A549 (cell line): ENCODE data around the gene FAAP100. TPM values are rescaled to one million over a fixed set of nuclear protein-coding genes. Genes with fewer than 3 reads are reported as not detected.
A peak's percentile ranks its signal among the peaks of the same experiment; 100 is the strongest.

Source experiments
- ATAC-seq, 2 experiments: fragments of 200-7000 bp in 1 of 2; fragments of >200 bp in 1 of 2; cut with Nextera tagmentation in 1 of 2; cut with Tn5 transposase in 1 of 2; 3 replicates each; pipeline versions ENCODE4 v1.8.0 to v1.9.1; 2018 to 2020; ENCODE audit warnings: mild to moderate bottlenecking in 1 of 2, moderate library complexity in 1 of 2
- CTCF ChIA-PET: fragments of 300-600 bp; sonication (Branson Sonifier 250); formaldehyde crosslinking; extraction: SDS; loops from one replicate; lab custom pipeline; 2021; ENCODE audit warnings: antibody characterized with exemption, inconsistent platforms; lab: Yijun Ruan, JAX
- POLR2A ChIA-PET: fragments of 350-600 bp; formaldehyde crosslinking; extraction: SDS; loops from one replicate; lab custom pipeline; 2021; ENCODE audit warnings: antibody characterized with exemption, inconsistent platforms; lab: Yijun Ruan, JAX
- DNase-seq, 2 experiments: peaks; one replicate each; pipeline versions ENCODE4 v3.0.0 to v3.0.0-alpha.2; 2011 to 2016; ENCODE audit warnings: low read depth in 1 of 2, low spot score in 1 of 2
- FAIRE-seq: peaks from 2 replicates; lab custom pipeline; 2011; peaks lifted over from hg19 to GRCh38; lab: Jason Lieb, UNC
- H3K27ac ChIP-seq, 2 experiments: fragments of >200 bp; sonication (Bioruptor Twin); formaldehyde crosslinking; 3 replicates each; pipeline ENCODE4 v1.5.1; 2016 to 2017
- H3K4me1 ChIP-seq: fragments of >200 bp; sonication (Bioruptor Twin); formaldehyde crosslinking; 3 replicates; pipeline ENCODE4 v1.6.1; 2016
- H3K4me2 ChIP-seq: fragments of >200 bp; sonication (Bioruptor Twin); formaldehyde crosslinking; 3 replicates; pipeline ENCODE4 v1.6.1; 2016
- H3K4me3 ChIP-seq: fragments of >200 bp; sonication (Bioruptor Twin); formaldehyde crosslinking; 3 replicates; pipeline ENCODE4 v1.5.1; 2016
- H3K9me3 ChIP-seq: fragments of >200 bp; sonication (Bioruptor Twin); formaldehyde crosslinking; 3 replicates; pipeline ENCODE4 v1.6.1; 2016
- BHLHE40 ChIP-seq: IDR thresholded peaks from 2 replicates; pipeline ENCODE4 v1.6.1; 2012; ENCODE audit warnings: low read depth, low read length, inconsistent platforms
- CEBPB ChIP-seq, 2 experiments: fragments of >200 bp in 1 of 2; sonication (Bioruptor Twin) in 1 of 2; formaldehyde crosslinking in 1 of 2; IDR thresholded peaks; 2 replicates each; pipeline ENCODE4 v1.6.1; 2012 to 2016
- EP300 ChIP-seq, 2 experiments: fragments of >200 bp; sonication (Bioruptor Twin); formaldehyde crosslinking; IDR thresholded peaks; 2 replicates in 1 of 2; 3 replicates in 1 of 2; pipeline ENCODE4 v1.6.1; 2016 to 2017
- FOSL2 ChIP-seq, 2 experiments: fragments of 450-650 bp in 1 of 2; fragments of >200 bp in 1 of 2; sonication (Bioruptor Twin) in 1 of 2; formaldehyde crosslinking; IDR thresholded peaks; 2 replicates each; pipeline versions ENCODE4 v1.5.0 to v1.6.1; 2016 to 2020; ENCODE audit warnings: mild to moderate bottlenecking in 1 of 2, moderate library complexity in 1 of 2
- FOXS1 ChIP-seq: fragments of 250-450 bp; sonication (Bioruptor Pico); IDR thresholded peaks from 2 replicates; pipeline ENCODE4 v1.5.0; 2020; ENCODE audit warnings: mild to moderate bottlenecking, moderate library complexity
- GATA3 ChIP-seq: IDR thresholded peaks from 2 replicates; pipeline ENCODE4 v1.6.1; 2012; ENCODE audit warnings: borderline replicate concordance
- HEYL ChIP-seq: fragments of 250-450 bp; sonication (Bioruptor Pico); IDR thresholded peaks from 2 replicates; pipeline ENCODE4 v1.8.0; 2021; ENCODE audit warnings: mild to moderate bottlenecking, moderate library complexity
- HMGXB4 ChIP-seq: fragments of 250-450 bp; sonication (Bioruptor Pico); IDR thresholded peaks from 2 replicates; pipeline ENCODE4 v1.5.0; 2021; ENCODE audit warnings: mild to moderate bottlenecking, moderate library complexity, borderline replicate concordance
- HOXA7 ChIP-seq: fragments of 250-450 bp; sonication (Bioruptor Pico); IDR thresholded peaks from 2 replicates; pipeline ENCODE4 v1.5.0; 2020; ENCODE audit warnings: mild to moderate bottlenecking, moderate library complexity
- JUN ChIP-seq, 2 experiments: fragments of >200 bp; sonication (Bioruptor Twin); formaldehyde crosslinking; IDR thresholded peaks; 2 replicates in 1 of 2; 3 replicates in 1 of 2; pipeline ENCODE4 v1.6.1; 2016 to 2017
- KDM1A ChIP-seq: fragments of 200-600 bp; sonication (generic); IDR thresholded peaks from 2 replicates; pipeline ENCODE4 v1.6.1; 2016; ENCODE audit warnings: low read depth, mild to moderate bottlenecking
- KDM5A ChIP-seq: fragments of 200-600 bp; sonication (generic); IDR thresholded peaks from 2 replicates; pipeline ENCODE4 v1.6.1; 2016; ENCODE audit warnings: antibody characterized with exemption, mild to moderate bottlenecking
- MAFK ChIP-seq: fragments of 450-650 bp; IDR thresholded peaks from 2 replicates; pipeline ENCODE4 v1.6.1; 2014; ENCODE audit not compliant: partially characterized antibody
- MAX ChIP-seq: IDR thresholded peaks from 2 replicates; pipeline ENCODE4 v1.6.1; 2012
- NPAS2 ChIP-seq: fragments of 250-450 bp; sonication (Bioruptor Pico); IDR thresholded peaks from 2 replicates; pipeline ENCODE4 v1.8.0; 2022; ENCODE audit warnings: mild to moderate bottlenecking, moderate library complexity, borderline replicate concordance
- POLR2A ChIP-seq: IDR thresholded peaks from 2 replicates; pipeline ENCODE4 v1.6.1; 2012; ENCODE audit warnings: mild to moderate bottlenecking, low read length
- POLR2AphosphoS2 ChIP-seq: conservative IDR thresholded peaks from 2 replicates; pipeline ENCODE4 v1.6.1; 2012; ENCODE audit warnings: low read length, improper control_type of control experiment, inconsistent platforms
- RARB ChIP-seq: fragments of 250-450 bp; sonication (Bioruptor Pico); IDR thresholded peaks from 2 replicates; pipeline ENCODE4 v1.8.0; 2021; ENCODE audit warnings: mild to moderate bottlenecking, moderate library complexity
- RCOR1 ChIP-seq: fragments of 150-350 bp; IDR thresholded peaks from 2 replicates; pipeline ENCODE4 v1.6.1; 2014; ENCODE audit warnings: antibody characterized with exemption, low read length, low read depth
- REST ChIP-seq: fragments of 200-600 bp; sonication (generic); IDR thresholded peaks from 2 replicates; pipeline ENCODE4 v1.6.1; 2016; ENCODE audit warnings: antibody characterized with exemption, mild to moderate bottlenecking, moderate library complexity
- RFX5 ChIP-seq: fragments of 450-650 bp; IDR thresholded peaks from 2 replicates; pipeline ENCODE4 v1.7.1; 2014; ENCODE audit warnings: antibody characterized with exemption, mild to moderate bottlenecking, moderate library complexity
- SREBF2 ChIP-seq: fragments of 450-650 bp; IDR thresholded peaks from 2 replicates; pipeline ENCODE4 v1.6.1; 2014; ENCODE audit warnings: mild to moderate bottlenecking, moderate library complexity
- TFCP2L1 ChIP-seq: fragments of 250-450 bp; sonication (Bioruptor Pico); IDR thresholded peaks from 2 replicates; pipeline ENCODE4 v1.5.0; 2021; ENCODE audit warnings: mild to moderate bottlenecking
- USF2 ChIP-seq: fragments of 450-650 bp; IDR thresholded peaks from 2 replicates; pipeline ENCODE4 v1.6.1; 2014; ENCODE audit warnings: antibody characterized with exemption
- ZNF302 ChIP-seq: fragments of 250-450 bp; sonication (Bioruptor Pico); IDR thresholded peaks from 2 replicates; pipeline ENCODE4 v1.9.0; 2021; ENCODE audit warnings: inconsistent platforms, mild to moderate bottlenecking, moderate library complexity
- WGBS: methylation state at CpG from one replicate; pipeline ENCODE4 v1.1.6; 2017; ENCODE audit errors: missing lambda C conversion rate; 5-methylcytosine and 5-hydroxymethylcytosine counted together
- polyA plus RNA-seq, 4 experiments: library from polyadenylated mRNA; depleted of rRNA in 3 of 4; stranded (reverse); fragments of >200 nt; fragmentation: RNase III in 1 of 4; extraction: RNeasy Plus Mini Kit Qiagen cat#74134 plus additional on column Dnase treatment in 1 of 4; gene quantifications; 2 replicates in 3 of 4; 3 replicates in 1 of 4; pipeline ENCODE4 v1.2.3, GENCODE V29; 2011 to 2017

Gene FAAP100
- polyA plus RNA-seq, 2 of the 4 experiments (the other 2 are of a cell fraction), result 5.4 to 16.8 TPM

- TF ChIP-seq NPAS2 (no peak), POLR2AphosphoS2 (no peak)
These were observed 28.3 kb upstream of the FAAP100 start (continued) for GRCh38 chr17:81580481-81580880.

- POLR2A ChIA-PET, result interaction anchor here (0.6 to 1.4 kb wide), 2 partner anchors 13 to 20 kb away, joined by 3 to 6 read pairs; no protein-coding TSS in a partner anchor
- CTCF ChIA-PET, result interaction anchor here (0.8 to 45.0 kb wide), 9 partner anchors 4 to 437 kb away, joined by 3 to 1604 read pairs (median 4); partner anchors contain the start of gene FAAP100
- ATAC-seq, result peak; percentile 15 to 32; a peak in 3 of 6 replicates
- Histone ChIP-seq H3K4me2 (peak overlapping the region; percentile 27; the same call in 2 of the 3 replicates), H3K4me1 (peaks cover 87% of the 10 kb centered on the region), H3K9me3 (no peaks in the 10 kb centered on the region), H3K27ac (peak overlapping the region; percentile 43 to 95), H3K4me3 (no peak overlapping the region)
- WGBS, result 73% methylated on average over 10 of the region's 10 CpGs
- no peak for DNase-seq
- FAIRE-seq, result no peak
- TF ChIP-seq TFCP2L1 (no peak), USF2 (no peak), MAX (peak; percentile 57), HEYL (CRISPR knock-in tag) (no peak), MAFK (no peak), RCOR1 (no peak), FOSL2 (IDR thresholded peaks at IDR 0.05) (no peak), FOSL2 (CRISPR knock-in tag; IDR thresholded peaks at IDR 0.05) (0 out of 2 replicates have a peak, but pooled peaks have one; percentile 14), JUN (IDR thresholded peaks at IDR 0.05) (0 out of 5 replicates have a peak, but pooled peaks of 1 of the 2 experiments have one; percentile 11)
These were observed 27.7 kb upstream of the FAAP100 start for GRCh38 chr17:81579821-81580321.

DNA sequence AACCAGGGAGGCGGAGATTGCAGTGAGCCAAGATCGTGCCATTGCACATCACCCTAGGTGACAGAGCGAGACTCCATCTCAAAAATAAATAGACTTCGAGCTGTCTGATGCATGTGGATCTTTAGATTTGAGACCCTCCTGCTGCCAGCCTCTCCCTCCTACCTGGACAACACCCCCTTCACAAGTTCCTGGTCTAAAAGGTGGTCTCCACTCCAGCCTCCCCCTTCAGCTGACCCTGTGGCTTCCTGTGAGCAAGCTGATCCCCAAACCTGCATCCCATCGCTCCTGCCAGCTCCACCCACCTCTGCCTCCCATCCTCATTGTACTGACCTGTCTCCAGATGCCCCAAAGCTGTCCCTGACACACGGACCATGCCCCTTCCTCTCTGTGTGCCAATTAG is 27.1 kb upstream of the FAAP100 start:
- H3K9me3 ChIP-seq, result no peaks in the 10 kb centered on the region
- no peak for ATAC-seq
- CTCF ChIA-PET, result interaction anchor here (0.5 to 45.0 kb wide), 8 partner anchors 5 to 437 kb away, joined by 3 to 1604 read pairs (median 4); partner anchors contain the start of gene FAAP100
- FAIRE-seq, result no peak
- no peak overlapping the region for H3K4me3 ChIP-seq
- H3K4me2 ChIP-seq, result peak overlapping the region; percentile 27; the same call in 2 of the 3 replicates
- H3K4me1 ChIP-seq, result peaks cover 87% of the 10 kb centered on the region
- POLR2A ChIA-PET, result interaction anchor here (1.4 kb wide), 1 partner anchor 20 kb away, joined by 6 read pairs; no protein-coding TSS in a partner anchor
- TF ChIP-seq KDM1A (no peak), USF2 (no peak), BHLHE40 (no peak), SREBF2 (no peak), RARB (CRISPR knock-in tag) (no peak), RCOR1 (no peak), ZNF302 (CRISPR knock-in tag) (no peak), EP300 (IDR thresholded peaks at IDR 0.05) (no peak), HMGXB4 (CRISPR knock-in tag) (no peak), POLR2AphosphoS2 (no peak), GATA3 (no peak), FOXS1 (no peak), POLR2A (no peak), CEBPB (IDR thresholded peaks at IDR 0.05) (no peak), REST (no peak), KDM5A (no peak), HOXA7 (CRISPR knock-in tag) (no peak), RFX5 (no peak)
- 89% methylated on average over 6 of the region's 6 CpGs for WGBS
- peak overlapping the region; percentile 43 to 95; a peak in 4 of 6 replicates for H3K27ac ChIP-seq
- DNase-seq, result no peak
